Skin epidermis (tissue), 12 donors: ENCODE data around the gene CAP2.
"Not testable (repeated sequence)": the region's sequence is repeated elsewhere in the genome, so short reads cannot be mapped to it uniquely, and the experiment has no call there.

Experiments
- H3K27ac ChIP-seq, 21 experiments: fragments of 200-600 bp; sonication (generic) in 11 of 21; one replicate each; pipeline ENCODE4 v1.5.0; 2020; ENCODE audit warnings: mild to moderate bottlenecking in 3 of 21, inconsistent platforms in 2 of 21, moderate library complexity in 2 of 21
- H3K4me3 ChIP-seq, 7 experiments: fragments of 200-600 bp; sonication (generic) in 2 of 7; one replicate each; pipeline ENCODE4 v1.5.0; 2020; ENCODE audit warnings: inconsistent platforms in 2 of 7, mild to moderate bottlenecking in 2 of 7, moderate library complexity in 1 of 7

Gene CAP2

GRCh38 chr6:17536586-17536985 lies 143.2 kb downstream of the CAP2 start:
- no peak overlapping the region for H3K4me3 ChIP-seq
- no peak overlapping the region for H3K27ac ChIP-seq

- Histone ChIP-seq H3K4me3 (no peak overlapping the region), H3K27ac (no peak overlapping the region)
Measured at GRCh38 chr6:17542243-17542642, 148.8 kb downstream of the CAP2 start.

GRCh38 chr6:17545681-17546080 lies 152.3 kb downstream of the CAP2 start:
- H3K27ac ChIP-seq, H3K4me3 ChIP-seq: not testable (repeated sequence)

- Histone ChIP-seq H3K27ac (no peak overlapping the region), H3K4me3 (no peak overlapping the region)
Measured at GRCh38 chr6:17551383-17551958, 158.1 kb downstream of the CAP2 start.

GRCh38 chr6:17552861-17553260 lies 159.5 kb downstream of the CAP2 start:
- H3K27ac ChIP-seq = no peak overlapping the region
- no peak overlapping the region for H3K4me3 ChIP-seq

GRCh38 chr6:17556014-17556413 lies 162.6 kb downstream of the CAP2 start:
- H3K4me3 ChIP-seq = no peak overlapping the region
- H3K27ac ChIP-seq = no peak overlapping the region

- no peak overlapping the region for H3K27ac ChIP-seq
- H3K4me3 ChIP-seq = no peak overlapping the region
Measured at GRCh38 chr6:17562636-17563035, 169.2 kb downstream of the CAP2 start.

- H3K27ac ChIP-seq = no peak overlapping the region
- H3K4me3 ChIP-seq = no peak overlapping the region
Measured at GRCh38 chr6:17565399-17565798, 172.0 kb downstream of the CAP2 start.

- no peak overlapping the region for H3K27ac ChIP-seq
- no peak overlapping the region for H3K4me3 ChIP-seq
Measured at GRCh38 chr6:17574866-17575560, 181.6 kb downstream of the CAP2 start.

GRCh38 chr6:17577059-17577458 lies 183.7 kb downstream of the CAP2 start:
- no peak overlapping the region for H3K4me3 ChIP-seq
- no peak overlapping the region for H3K27ac ChIP-seq

- peak overlapping the region; percentile 39 to 63 (median 45) for H3K4me3 ChIP-seq
Measured at GRCh38 chr6:17580518-17581048, 187.2 kb downstream of the CAP2 start.

GRCh38 chr6:17581282-17581681 lies 187.9 kb downstream of the CAP2 start:
- not testable (repeated sequence) for H3K27ac ChIP-seq, H3K4me3 ChIP-seq

More at GRCh38 chr6:17580518-17581048, 187.2 kb downstream of the CAP2 start:
- H3K27ac ChIP-seq = peak overlapping the region in 13 of 21 experiments; percentile 4 to 67 (median 32)

GRCh38 chr6:17583811-17584210 lies 190.4 kb downstream of the CAP2 start:
- peak overlapping the region in 8 of 21 experiments; percentile 15 to 62 (median 42) for H3K27ac ChIP-seq
- H3K4me3 ChIP-seq = no peak overlapping the region

GRCh38 chr6:17584241-17584803 lies 190.9 kb downstream of the CAP2 start:
- no peak overlapping the region for H3K4me3 ChIP-seq
- peak overlapping the region in 8 of 21 experiments; percentile 15 to 62 (median 42) for H3K27ac ChIP-seq

GRCh38 chr6:17585766-17586490 lies 192.5 kb downstream of the CAP2 start:
- H3K27ac ChIP-seq = no peak overlapping the region

GRCh38 chr6:17586623-17587022 lies 193.2 kb downstream of the CAP2 start:
- not testable (repeated sequence) for H3K4me3 ChIP-seq

More at GRCh38 chr6:17585766-17586490, 192.5 kb downstream of the CAP2 start:
- no peak overlapping the region for H3K4me3 ChIP-seq

GRCh38 chr6:17588011-17588410 lies 194.6 kb downstream of the CAP2 start:
- H3K4me3 ChIP-seq = no peak overlapping the region
- no peak overlapping the region for H3K27ac ChIP-seq

More at GRCh38 chr6:17586623-17587022, 193.2 kb downstream of the CAP2 start:
- H3K27ac ChIP-seq = not testable (repeated sequence)

- no peak overlapping the region for H3K27ac ChIP-seq
Measured at GRCh38 chr6:17589406-17590096, 196.2 kb downstream of the CAP2 start.

GRCh38 chr6:17591287-17591686 lies 197.9 kb downstream of the CAP2 start:
- no peak overlapping the region for H3K4me3 ChIP-seq
- no peak overlapping the region for H3K27ac ChIP-seq

More at GRCh38 chr6:17589406-17590096, 196.2 kb downstream of the CAP2 start:
- no peak overlapping the region for H3K4me3 ChIP-seq

- Histone ChIP-seq H3K4me3 (no peak overlapping the region), H3K27ac (no peak overlapping the region)
Measured at GRCh38 chr6:17593246-17593645, 199.9 kb downstream of the CAP2 start.
